ENCODE data around the gene CUTC. TPM values are rescaled to one million over a fixed set of nuclear protein-coding genes. Genes with fewer than 3 reads are reported as not detected.

CUTC gene
- total and polyA plus RNA-seq, 9 donors: 12.4 to 20.6 (median 14.1) TPM

DNA sequence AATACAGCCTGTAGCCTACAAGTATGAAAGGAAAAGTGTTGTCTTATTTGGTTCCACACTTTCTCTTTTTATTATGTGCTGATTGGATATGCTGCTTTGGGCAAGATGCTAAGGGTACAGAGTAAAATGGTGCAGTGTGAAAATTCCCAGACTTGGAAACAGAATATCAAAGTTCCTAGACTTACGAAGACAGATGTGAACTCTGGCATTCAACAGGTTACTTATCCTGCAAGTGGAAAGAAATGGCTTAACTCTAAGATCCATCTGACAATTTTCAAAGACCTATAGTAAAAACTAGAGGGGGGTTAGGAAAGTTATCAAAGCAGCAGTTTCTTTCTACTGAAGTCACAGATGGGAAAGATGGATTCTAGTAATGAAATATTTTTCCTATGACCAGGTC lies 24.1 kb downstream of the CUTC start:
- Histone ChIP-seq H3K27ac (no peak overlapping the region), H3K36me3 (no peaks in the 10 kb centered on the region), H3K4me3 (no peak overlapping the region), H3K4me1 (ENCODE audit: insufficient read depth) (no peaks in the 10 kb centered on the region), H3K9me3 (no peaks in the 10 kb centered on the region), H3K27me3 (no peaks in the 10 kb centered on the region)
- no peak for DNase-seq
- intact Hi-C loops (cut with DNase I): no loop called here
- WGBS, 3 donors: 92 to 100% (median 95%) methylated on average over 1 of the region's 1 CpG
- no peak for TF ChIP-seq EP300 (IDR thresholded peaks at IDR 0.05)
- no peak for TF ChIP-seq CTCF (IDR thresholded peaks at IDR 0.05)
- TF ChIP-seq POLR2A (IDR thresholded peaks at IDR 0.05): no peak

- Histone ChIP-seq H3K36me3 (no peaks in the 10 kb centered on the region), H3K27me3 (no peaks in the 10 kb centered on the region), H3K27ac (no peak overlapping the region), H3K9me3 (no peaks in the 10 kb centered on the region), H3K4me1 (ENCODE audit: insufficient read depth) (no peaks in the 10 kb centered on the region), H3K4me3 (no peak overlapping the region)
- intact Hi-C loops (cut with DNase I): no loop called here
- TF ChIP-seq CTCF (IDR thresholded peaks at IDR 0.05) (no peak), EP300 (IDR thresholded peaks at IDR 0.05) (no peak), POLR2A (IDR thresholded peaks at IDR 0.05) (no peak)
- 92 to 95% (median 94%) methylated on average over 2 of the region's 2 CpGs for WGBS, 3 donors
- no peak for DNase-seq
Observed at GRCh38 chr10:99758211-99758891, 26.3 kb downstream of the CUTC start.

- H3K27me3 ChIP-seq: no peaks in the 10 kb centered on the region
- H3K4me1 ChIP-seq (ENCODE audit: insufficient read depth): no peaks in the 10 kb centered on the region
- H3K4me3 ChIP-seq: no peak overlapping the region
- H3K27ac ChIP-seq: no peak overlapping the region
- no peaks in the 10 kb centered on the region for H3K36me3 ChIP-seq
- no peak for DNase-seq
- intact Hi-C loops (cut with DNase I): no loop called here
- no peak for TF ChIP-seq EP300 (IDR thresholded peaks at IDR 0.05)
- TF ChIP-seq CTCF (IDR thresholded peaks at IDR 0.05): no peak
- TF ChIP-seq POLR2A (IDR thresholded peaks at IDR 0.05): no peak
- 94 to 100% (median 95%) methylated on average over 1 of the region's 1 CpG for WGBS, 3 donors
- H3K9me3 ChIP-seq: no peaks in the 10 kb centered on the region
Observed at GRCh38 chr10:99760321-99760720, 28.3 kb downstream of the CUTC start.

DNA sequence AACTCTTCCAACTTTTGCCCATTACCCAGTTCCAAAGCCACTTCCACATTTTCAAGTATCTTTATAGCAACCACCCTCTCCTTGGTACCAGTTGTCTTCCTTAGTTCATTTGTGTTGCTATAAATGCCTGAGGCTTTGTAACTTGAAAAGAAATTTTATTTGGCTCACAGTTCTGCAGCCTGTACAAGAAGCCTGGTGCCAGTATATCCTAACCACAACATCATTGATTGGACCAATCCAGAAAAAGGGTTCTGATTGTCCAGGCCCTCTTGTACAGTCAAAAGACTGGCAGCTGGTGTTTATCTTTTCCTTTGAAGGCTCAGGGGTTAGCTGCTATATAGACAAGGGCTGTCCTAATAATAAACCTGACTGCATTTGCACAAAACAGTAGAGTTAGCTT lies 29.3 kb downstream of the CUTC start:
- no peak for TF ChIP-seq POLR2A (IDR thresholded peaks at IDR 0.05)
- Histone ChIP-seq H3K4me3 (no peak overlapping the region), H3K4me1 (ENCODE audit: insufficient read depth) (no peaks in the 10 kb centered on the region), H3K9me3 (no peaks in the 10 kb centered on the region), H3K27me3 (no peaks in the 10 kb centered on the region), H3K36me3 (no peaks in the 10 kb centered on the region), H3K27ac (no peak overlapping the region)
- intact Hi-C loops (cut with DNase I): no loop called here
- DNase-seq: no peak

DNA sequence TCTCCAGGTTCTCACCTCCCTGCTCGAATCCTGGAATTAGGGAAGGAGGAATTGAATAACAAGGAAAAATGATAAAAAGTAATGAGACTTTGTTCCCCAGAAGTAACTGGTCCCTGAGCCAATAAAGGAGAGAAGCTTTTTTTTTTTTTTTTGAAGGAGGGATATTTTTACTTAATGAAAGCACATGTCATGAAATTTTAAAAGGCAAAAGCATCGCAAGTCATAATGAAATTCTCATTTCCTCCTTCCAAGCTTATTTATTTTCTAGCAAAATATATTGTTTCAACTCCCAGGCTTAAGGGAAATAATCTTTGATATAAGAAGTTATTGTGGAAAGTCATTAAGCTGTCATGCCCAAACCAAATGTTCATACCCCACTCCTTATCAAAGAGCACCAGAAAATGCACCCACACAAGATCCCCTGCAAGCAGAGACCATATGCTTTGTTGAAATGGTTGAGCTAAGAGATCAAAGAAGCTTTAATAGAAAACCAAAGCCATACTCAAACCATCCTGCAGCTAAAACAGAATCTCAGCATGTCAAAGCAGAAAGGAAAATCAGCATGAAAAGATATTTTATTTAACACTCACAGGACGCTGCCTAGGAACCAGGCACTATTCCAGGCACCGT lies 33.8 kb downstream of the CUTC start:
- no peaks in the 10 kb centered on the region for H3K9me3 ChIP-seq
- WGBS, 3 donors: 57 to 63% (median 59%) methylated on average over 4 of the region's 4 CpGs

More for the DNA sequence above, 33.8 kb downstream of the CUTC start:
- intact Hi-C loops (cut with DNase I): no loop called here
- no peaks in the 10 kb centered on the region for H3K36me3 ChIP-seq
- H3K27me3 ChIP-seq: no peaks in the 10 kb centered on the region
- no peak for DNase-seq
- H3K4me1 ChIP-seq (ENCODE audit: insufficient read depth): no peaks in the 10 kb centered on the region
- no peak overlapping the region for H3K4me3 ChIP-seq
- no peak overlapping the region for H3K27ac ChIP-seq
- no peak for TF ChIP-seq EP300 (IDR thresholded peaks at IDR 0.05)
- TF ChIP-seq POLR2A (IDR thresholded peaks at IDR 0.05): no peak
- TF ChIP-seq CTCF (IDR thresholded peaks at IDR 0.05): no peak
